Gastroesophageal sphincter (tissue), 4 donors: Measurements from ENCODE around the gene COA6. TPM values are rescaled to one million over a fixed set of nuclear protein-coding genes. Genes with fewer than 3 reads are reported as not detected.

Experiments
- ATAC-seq: fragments of 150-250 bp; one replicate; pipeline ENCODE4 v1.9.1; 2016; ENCODE audit warnings: mild to moderate bottlenecking, moderate library complexity
- H3K27ac ChIP-seq, 4 donors: fragments of 200-600 bp; sonication (generic) in 3 of 4; 1 replicate in 3 of 4; 2 replicates in 1 of 4; pipeline ENCODE4 v1.5.1; 2016 to 2019
- H3K27me3 ChIP-seq: fragments of 200-600 bp; sonication (generic); one replicate; pipeline ENCODE4 v1.5.1; 2019
- H3K36me3 ChIP-seq, 2 donors: fragments of 200-600 bp; sonication (generic); one replicate each; pipeline ENCODE4 v1.5.1; 2019; ENCODE audit warnings: control low read depth in 1 of 2
- H3K4me1 ChIP-seq, 3 donors: fragments of 200-600 bp; sonication (generic); 1 replicate in 2 of 3; 2 replicates in 1 of 3; pipeline ENCODE4 v1.5.1; 2016 to 2019; ENCODE audit warnings: control low read depth in 2 of 3
- H3K4me3 ChIP-seq, 2 donors: fragments of 200-600 bp; sonication (generic); one replicate each; pipeline ENCODE4 v1.5.1; 2019; ENCODE audit warnings: mild to moderate bottlenecking in 1 of 2, moderate library complexity in 1 of 2
- H3K9me3 ChIP-seq, 3 donors: fragments of 200-600 bp; sonication (generic); one replicate each; pipeline ENCODE4 v1.5.1; 2017 to 2019; ENCODE audit warnings: control low read depth in 2 of 3
- CTCF ChIP-seq, 4 experiments: fragments of 200-600 bp in 2 of 4; fragments of 450-650 bp in 2 of 4; sonication (generic) in 1 of 4; IDR thresholded peaks; one replicate each; pipeline ENCODE4 v1.5.1; 2017 to 2019; ENCODE audit warnings: antibody characterized with exemption in 4 of 4, mild to moderate bottlenecking in 2 of 4, moderate library complexity in 2 of 4
- EP300 ChIP-seq: sonication (generic); formaldehyde crosslinking; IDR thresholded peaks from one replicate; pipeline ENCODE4 v1.6.1; 2017; ENCODE audit warnings: antibody characterized with exemption, mild to moderate bottlenecking
- POLR2A ChIP-seq, 2 donors: fragments of 450-650 bp; IDR thresholded peaks; one replicate each; pipeline ENCODE4 v1.6.1; 2017; ENCODE audit warnings: antibody characterized with exemption in 2 of 2, mild to moderate bottlenecking in 2 of 2, moderate library complexity in 1 of 2
- POLR2AphosphoS5 ChIP-seq: sonication (generic); formaldehyde crosslinking; IDR thresholded peaks from one replicate; pipeline ENCODE4 v1.6.1; 2017; ENCODE audit warnings: antibody characterized with exemption
- WGBS, 2 donors: methylation state at CpG; one replicate each; pipeline ENCODE4 v1.1.5; 2018; ENCODE audit warnings: low coverage in 1 of 2; 5-methylcytosine and 5-hydroxymethylcytosine counted together
- total RNA-seq, 4 donors: library from RNA; depleted of rRNA; stranded (reverse); fragments of >200 nt; gene quantifications; one replicate each; pipeline ENCODE4 v1.1.0, GENCODE V29; 2016

The COA6 gene
- total RNA-seq, 4 donors from 2014 or later = 13.4 to 24.7 (median 16.9) TPM

GRCh38 chr1:234433563-234434285, 60.5 kb downstream of the COA6 start:
- Histone ChIP-seq H3K4me1 (peaks cover 0 to 7% (median 0%) of the 10 kb centered on the region in 3 donors), H3K27me3 (no peaks in the 10 kb centered on the region), H3K4me3 (no peak overlapping the region), H3K27ac (no peak overlapping the region), H3K9me3 (no peaks in the 10 kb centered on the region), H3K36me3 (peaks cover 0 to 44% of the 10 kb centered on the region in 2 donors)
- TF ChIP-seq POLR2A (IDR thresholded peaks at IDR 0.05) (no peak), POLR2AphosphoS5 (no peak), CTCF (IDR thresholded peaks at IDR 0.05) (no peak), EP300 (no peak)
- 86% methylated on average over 1 of the region's 1 CpG; no CpG with 5 or more reads in 1 of the 2 donors for WGBS, 2 donors
- ATAC-seq = no peak

Other genes with a start within 250 kb of the COA6 start
- 1 to 10 TPM; 6.7 to 9.6 (median 8.7) TPM for gene TARBP1, start 105.7 kb downstream of the COA6 start, total RNA-seq
- gene IRF2BP2, start 236.7 kb downstream of the COA6 start, total RNA-seq = 100 to 1,000 TPM in 3 of 4 donors, 10 to 100 TPM in 1; 70.1 to 107 (median 104) TPM